Spinal cord (tissue), 10 donors: Measurements from ENCODE around the gene NTRK2. TPM values are rescaled to one million over a fixed set of nuclear protein-coding genes. Genes with fewer than 3 reads are reported as not detected.

ENCODE experiments used
- DNase-seq, 6 donors: peaks; one replicate each; pipeline versions ENCODE4 v3.0.0 to v3.0.0-alpha.2; 2013 to 2015; ENCODE audit warnings: low spot score in 6 of 6, low read depth in 4 of 6
- H3K27ac ChIP-seq: one replicate; pipeline ENCODE4 v1.5.1; 2013; ENCODE audit warnings: low read depth, low read length, control low read depth
- H3K27me3 ChIP-seq: one replicate; pipeline ENCODE4 v1.6.1; 2013; ENCODE audit warnings: low read length; ENCODE audit not compliant: control insufficient read depth, insufficient read depth
- H3K36me3 ChIP-seq: one replicate; pipeline ENCODE4 v1.6.1; 2013; ENCODE audit warnings: low read length; ENCODE audit not compliant: control insufficient read depth, insufficient read depth
- H3K4me1 ChIP-seq: one replicate; pipeline ENCODE4 v1.6.1; 2013; ENCODE audit warnings: low read length; ENCODE audit not compliant: control insufficient read depth, insufficient read depth
- H3K4me3 ChIP-seq: one replicate; pipeline ENCODE4 v1.5.1; 2013; ENCODE audit warnings: low read depth, low read length, control low read depth
- H3K9me3 ChIP-seq: one replicate; pipeline ENCODE4 v1.6.1; 2013; ENCODE audit warnings: low read length; ENCODE audit not compliant: control insufficient read depth, insufficient read depth
- WGBS: methylation state at CpG from one replicate; pipeline ENCODE4 v1.1.5; 2013; ENCODE audit warnings: missing lambda C conversion rate; ENCODE audit not compliant: insufficient coverage; 5-methylcytosine and 5-hydroxymethylcytosine counted together
- polyA plus RNA-seq, 2 donors: library from polyadenylated mRNA; unstranded; fragments of 120-200 nt; gene quantifications; one replicate each; pipeline ENCODE4 v1.2.1, GENCODE V29; 2013; ENCODE audit not compliant: insufficient read length in 2 of 2
- total RNA-seq, 2 donors: library from RNA; depleted of rRNA in 1 of 2; stranded (reverse); fragments of 120-200 nt in 1 of 2; fragments of >200 nt in 1 of 2; gene quantifications; one replicate each; pipeline versions ENCODE4 v1.2.3 to v1.2.4, GENCODE V29; 2013 to 2014
- donor health status: healthy.

NTRK2 gene
- total and polyA plus RNA-seq, 4 donors: 119 to 185 (median 146) TPM

GRCh38 chr9:84926793-84927192, 257.3 kb downstream of the NTRK2 start:
- no peak overlapping the region for H3K4me3 ChIP-seq
- H3K9me3 ChIP-seq: no peaks in the 10 kb centered on the region
- no CpG with 5 or more reads among the region's 3 CpGs for WGBS
- no peak for DNase-seq
- no peaks in the 10 kb centered on the region for H3K4me1 ChIP-seq
- H3K27me3 ChIP-seq: no peaks in the 10 kb centered on the region
- H3K36me3 ChIP-seq: no peaks in the 10 kb centered on the region
- no peak overlapping the region for H3K27ac ChIP-seq

DNA sequence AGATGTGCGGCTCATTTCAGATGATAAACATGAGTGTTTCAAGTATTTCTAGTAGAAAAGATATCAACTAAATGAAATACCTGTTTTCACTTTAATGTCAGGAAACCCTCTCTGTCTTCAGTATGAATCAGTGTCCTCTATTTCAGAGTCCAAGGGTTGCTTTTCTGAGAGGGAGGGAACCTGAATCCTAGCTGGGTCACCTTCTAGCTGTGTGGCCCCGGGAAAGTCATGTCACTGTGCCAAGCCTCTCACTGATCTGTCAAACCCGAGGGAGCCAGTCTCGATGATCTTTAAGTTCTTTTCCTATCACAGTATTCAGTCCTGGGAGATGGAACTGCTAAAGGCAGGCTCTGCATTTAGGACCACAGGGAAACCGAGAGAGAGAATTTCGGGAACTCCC, 258.9 kb downstream of the NTRK2 start:
- H3K4me1 ChIP-seq: no peaks in the 10 kb centered on the region
- no peaks in the 10 kb centered on the region for H3K27me3 ChIP-seq
- H3K36me3 ChIP-seq: no peaks in the 10 kb centered on the region
- H3K4me3 ChIP-seq: no peak overlapping the region
- no peaks in the 10 kb centered on the region for H3K9me3 ChIP-seq
- H3K27ac ChIP-seq: no peak overlapping the region
- WGBS: no CpG with 5 or more reads among the region's 6 CpGs
- no peak for DNase-seq

- DNase-seq: no peak
- Histone ChIP-seq H3K27ac (no peak overlapping the region), H3K4me1 (no peaks in the 10 kb centered on the region), H3K9me3 (no peaks in the 10 kb centered on the region), H3K36me3 (no peaks in the 10 kb centered on the region), H3K27me3 (no peaks in the 10 kb centered on the region), H3K4me3 (no peak overlapping the region)
- WGBS: 84% methylated on average over 2 of the region's 3 CpGs
Observed at GRCh38 chr9:84929068-84929467, 259.5 kb downstream of the NTRK2 start.

DNA sequence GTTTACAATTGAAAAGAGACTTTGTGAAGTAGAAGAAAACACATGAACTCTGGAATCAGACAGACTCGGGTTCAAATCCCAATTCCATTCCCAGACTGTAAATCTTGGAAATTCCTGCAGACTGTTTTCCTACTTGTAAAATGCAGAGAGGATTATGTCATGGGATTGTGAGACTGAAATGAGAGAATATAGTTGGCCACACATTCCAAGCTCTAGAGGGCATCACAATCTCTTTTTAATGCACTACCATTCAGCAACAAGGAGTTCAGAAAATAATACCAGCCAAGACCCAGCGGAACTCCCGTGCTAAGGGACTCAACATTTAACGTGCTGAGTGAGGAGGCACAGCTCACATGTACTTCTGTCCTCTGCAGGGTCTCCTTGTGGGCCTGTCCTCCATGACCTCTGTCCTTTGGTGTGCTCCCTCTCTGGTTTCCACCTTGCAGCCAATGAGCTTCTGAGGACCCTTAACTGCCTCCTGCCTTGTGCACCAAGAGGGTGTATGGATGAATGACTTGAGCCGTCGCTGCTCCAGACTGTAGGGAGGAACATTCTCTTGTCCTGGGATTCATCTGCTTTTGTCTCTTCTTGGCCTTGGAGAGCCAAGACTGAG, 263.5 kb downstream of the NTRK2 start:
- Histone ChIP-seq H3K27ac (no peak overlapping the region), H3K4me3 (no peak overlapping the region), H3K36me3 (no peaks in the 10 kb centered on the region), H3K27me3 (no peaks in the 10 kb centered on the region), H3K9me3 (no peaks in the 10 kb centered on the region), H3K4me1 (peaks cover 5% of the 10 kb centered on the region)
- 76% methylated on average over 5 of the region's 6 CpGs for WGBS
- no peak for DNase-seq

DNA sequence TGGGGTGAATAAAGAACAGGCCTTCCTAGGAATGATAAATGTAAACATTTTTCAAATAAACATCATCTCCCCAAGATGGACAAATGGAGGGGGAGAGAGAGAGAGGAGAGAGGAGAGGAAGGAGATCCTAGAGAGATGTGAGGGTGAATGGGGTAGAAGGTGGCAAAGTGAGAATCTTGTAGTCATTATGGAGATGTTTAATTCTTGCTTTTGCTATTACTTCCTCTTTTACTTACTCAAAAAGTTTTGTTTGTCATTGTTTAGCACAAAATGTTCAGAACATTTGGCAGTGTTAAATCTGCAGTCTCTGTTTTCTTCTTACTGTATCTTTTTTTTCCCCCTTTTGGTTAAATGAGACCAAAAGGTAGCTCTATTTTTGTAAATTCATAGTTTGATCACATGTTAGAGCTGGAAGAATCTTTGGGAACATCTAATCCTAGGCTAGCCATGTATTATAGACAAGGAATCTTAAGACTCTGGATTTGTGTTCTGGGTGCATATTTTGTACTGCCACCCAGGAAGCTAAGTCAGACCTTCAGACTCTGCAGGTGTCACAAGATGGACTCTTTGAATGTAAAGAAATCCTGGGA, 266.1 kb downstream of the NTRK2 start:
- no peak overlapping the region for H3K4me3 ChIP-seq
- no peaks in the 10 kb centered on the region for H3K27me3 ChIP-seq
- DNase-seq: no peak
- peaks cover 5% of the 10 kb centered on the region for H3K4me1 ChIP-seq
- H3K27ac ChIP-seq: no peak overlapping the region
- no peaks in the 10 kb centered on the region for H3K9me3 ChIP-seq
- no peaks in the 10 kb centered on the region for H3K36me3 ChIP-seq

GRCh38 chr9:84937180-84937579, 267.7 kb downstream of the NTRK2 start:
- peak in 4 of 6 donors; percentile 58 to 96 (median 76) for DNase-seq
- WGBS: 43% methylated on average over 1 of the region's 2 CpGs
- Histone ChIP-seq H3K4me3 (no peak overlapping the region), H3K36me3 (no peaks in the 10 kb centered on the region), H3K9me3 (no peaks in the 10 kb centered on the region), H3K4me1 (peaks cover 5% of the 10 kb centered on the region), H3K27me3 (no peaks in the 10 kb centered on the region), H3K27ac (peak overlapping the region; percentile 12)

GRCh38 chr9:84937581-84937980, 268.1 kb downstream of the NTRK2 start:
- DNase-seq: peak in 1 of 6 donors; percentile 79
- no peak overlapping the region for H3K4me3 ChIP-seq
- no peak overlapping the region for H3K27ac ChIP-seq

DNA sequence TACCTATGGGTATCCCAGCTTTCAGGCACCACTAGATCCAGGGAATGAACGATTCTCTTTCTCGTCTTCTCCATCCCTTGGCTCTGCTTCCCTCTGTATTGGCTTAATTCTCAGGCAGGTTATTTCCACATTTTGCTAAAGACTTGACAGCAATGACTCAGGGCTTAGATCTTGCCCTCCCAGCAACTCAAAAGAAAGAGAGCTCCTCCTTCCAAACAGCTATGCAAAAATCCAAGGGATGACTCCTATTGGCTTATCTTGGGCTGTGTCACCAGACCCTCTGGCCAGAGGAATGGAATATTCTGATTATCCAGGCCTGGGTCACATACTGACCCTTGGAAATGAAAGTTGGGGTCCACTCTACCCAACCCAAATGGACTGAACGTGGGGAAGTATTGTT, 270.2 kb downstream of the NTRK2 start:
- H3K4me3 ChIP-seq: no peak overlapping the region
- H3K27me3 ChIP-seq: no peaks in the 10 kb centered on the region
- DNase-seq: no peak
- 100% methylated on average over 3 of the region's 3 CpGs for WGBS
- no peaks in the 10 kb centered on the region for H3K36me3 ChIP-seq
- H3K4me1 ChIP-seq: peaks cover 5% of the 10 kb centered on the region
- H3K9me3 ChIP-seq: no peaks in the 10 kb centered on the region
- no peak overlapping the region for H3K27ac ChIP-seq

More at GRCh38 chr9:84937581-84937980, 268.1 kb downstream of the NTRK2 start:
- no CpG with 5 or more reads among the region's 3 CpGs for WGBS
- no peaks in the 10 kb centered on the region for H3K36me3 ChIP-seq
- H3K4me1 ChIP-seq: peaks cover 5% of the 10 kb centered on the region
- H3K9me3 ChIP-seq: no peaks in the 10 kb centered on the region
- H3K27me3 ChIP-seq: no peaks in the 10 kb centered on the region

DNA sequence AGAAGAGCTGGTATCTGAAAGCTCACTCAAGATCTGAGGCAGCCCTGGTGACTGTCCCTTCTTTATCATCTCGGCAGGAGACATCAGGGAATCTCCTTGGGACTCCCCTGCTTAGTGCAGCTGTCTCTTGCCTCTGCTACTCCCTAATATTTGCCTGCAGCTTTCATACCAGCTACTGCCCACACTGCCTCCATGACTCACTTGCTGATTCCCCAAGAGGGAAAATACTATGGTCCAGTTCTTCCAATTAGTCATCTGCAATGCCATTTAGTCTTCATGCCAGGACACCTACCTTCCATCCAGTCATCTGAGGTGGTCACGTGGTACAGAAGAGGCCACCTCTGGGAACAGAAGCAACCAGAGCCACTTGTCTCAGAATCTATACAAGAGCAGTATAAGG, 270.8 kb downstream of the NTRK2 start:
- no peak for DNase-seq
- Histone ChIP-seq H3K27me3 (no peaks in the 10 kb centered on the region), H3K4me1 (peaks cover 5% of the 10 kb centered on the region), H3K4me3 (no peak overlapping the region), H3K9me3 (no peaks in the 10 kb centered on the region), H3K36me3 (no peaks in the 10 kb centered on the region), H3K27ac (no peak overlapping the region)
- 100% methylated on average over 2 of the region's 2 CpGs for WGBS

GRCh38 chr9:84941792-84942191, 272.3 kb downstream of the NTRK2 start:
- H3K36me3 ChIP-seq: no peaks in the 10 kb centered on the region
- no peak overlapping the region for H3K4me3 ChIP-seq
- no peaks in the 10 kb centered on the region for H3K9me3 ChIP-seq
- no peak overlapping the region for H3K27ac ChIP-seq
- peaks cover 9% of the 10 kb centered on the region for H3K4me1 ChIP-seq
- DNase-seq: no peak
- H3K27me3 ChIP-seq: no peaks in the 10 kb centered on the region
